ENCODE results near the gene S100A16. TPM values are rescaled to one million over a fixed set of nuclear protein-coding genes. Genes with fewer than 3 reads are reported as not detected.

The S100A16 gene
- total RNA-seq, 1 donor from 2014 or later, result 143 TPM

- Mint-ChIP-seq H3K27me3 (ENCODE audit: unreplicated experiment) (no peaks in the 10 kb centered on the region), H3K4me3 (ENCODE audit: unreplicated experiment) (peak overlapping the region; percentile 64), H3K4me1 (ENCODE audit: unreplicated experiment) (peaks cover 29% of the 10 kb centered on the region), H3K9me3 (ENCODE audit: unreplicated experiment) (no peaks in the 10 kb centered on the region), H3K36me3 (ENCODE audit: unreplicated experiment) (peaks cover 37% of the 10 kb centered on the region), H3K27ac (ENCODE audit: unreplicated experiment) (no peak overlapping the region)
- TF ChIP-seq CTCF (IDR thresholded peaks at IDR 0.05), result no peak
- no peak for DNase-seq (ENCODE audit: extremely low spot score, unreplicated experiment)
Observed at GRCh38 chr1:153636312-153636711, 23.4 kb upstream of the S100A16 start.

- no peak for TF ChIP-seq CTCF (IDR thresholded peaks at IDR 0.05)
- H3K9me3 Mint-ChIP-seq (ENCODE audit: unreplicated experiment), result no peaks in the 10 kb centered on the region
- peak overlapping the region; percentile 64 for H3K4me3 Mint-ChIP-seq (ENCODE audit: unreplicated experiment)
- peaks cover 33% of the 10 kb centered on the region for H3K36me3 Mint-ChIP-seq (ENCODE audit: unreplicated experiment)
- no peak for DNase-seq (ENCODE audit: extremely low spot score, unreplicated experiment)
- no peaks in the 10 kb centered on the region for H3K27me3 Mint-ChIP-seq (ENCODE audit: unreplicated experiment)
- H3K27ac Mint-ChIP-seq (ENCODE audit: unreplicated experiment), result no peak overlapping the region
- peaks cover 33% of the 10 kb centered on the region for H3K4me1 Mint-ChIP-seq (ENCODE audit: unreplicated experiment)
Observed at GRCh38 chr1:153635872-153636271, 22.9 kb upstream of the S100A16 start.

- Mint-ChIP-seq H3K27ac (ENCODE audit: unreplicated experiment) (peak within 1 kb of the TSS; percentile 99), H3K27me3 (ENCODE audit: unreplicated experiment) (no peaks in the 10 kb centered on the region), H3K9me3 (ENCODE audit: unreplicated experiment) (no peaks in the 10 kb centered on the region), H3K4me1 (ENCODE audit: unreplicated experiment) (peaks cover 50% of the 10 kb centered on the region), H3K4me3 (ENCODE audit: unreplicated experiment) (peak within 1 kb of the TSS; percentile 92), H3K36me3 (ENCODE audit: unreplicated experiment) (peaks cover 26% of the 10 kb centered on the region)
- TF ChIP-seq CTCF (IDR thresholded peaks at IDR 0.05), result no peak
- DNase-seq (ENCODE audit: extremely low spot score, unreplicated experiment), result peak; percentile 98
Observed at GRCh38 chr1:153633754-153634665, 21.1 kb upstream of the S100A16 start, which contains the start of gene CHTOP. Gene CHTOP, plus strand, starts transcription at chr1:153634066. Its CDS starts 2,523 bp downstream, at chr1:153636589.

DNA sequence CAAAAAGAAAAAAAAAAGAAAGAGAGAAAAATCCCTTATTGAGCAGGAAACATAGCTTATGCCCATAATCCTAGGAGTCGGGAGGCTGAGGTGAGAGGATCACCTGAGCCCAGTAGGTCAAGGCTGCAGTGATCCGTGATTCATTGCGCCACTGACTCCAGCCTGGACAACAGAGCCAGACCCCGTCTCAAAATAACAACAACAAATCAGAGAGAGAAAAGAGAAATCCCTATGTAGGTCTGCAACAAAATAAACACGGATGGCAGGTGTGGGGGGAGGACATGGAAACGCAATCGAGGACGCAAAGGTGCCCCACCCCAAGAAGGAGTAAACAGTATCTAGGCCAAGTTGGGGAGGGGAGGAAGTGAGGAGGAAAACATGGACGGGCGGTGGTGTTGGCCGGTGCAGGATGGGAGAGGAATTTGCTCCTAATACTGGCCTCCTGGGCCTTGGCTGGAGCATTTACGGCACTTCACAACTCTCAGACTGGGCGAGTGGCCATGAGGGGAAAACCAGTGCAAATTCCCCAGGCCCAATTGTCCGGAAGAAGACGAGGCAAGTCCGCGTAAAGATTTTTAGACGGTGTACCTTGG, 20.3 kb upstream of the S100A16 start:
- Mint-ChIP-seq H3K27ac (ENCODE audit: unreplicated experiment) (peak overlapping the region; percentile 99), H3K4me3 (ENCODE audit: unreplicated experiment) (no peak overlapping the region), H3K36me3 (ENCODE audit: unreplicated experiment) (peaks cover 21% of the 10 kb centered on the region), H3K9me3 (ENCODE audit: unreplicated experiment) (no peaks in the 10 kb centered on the region), H3K4me1 (ENCODE audit: unreplicated experiment) (peaks cover 57% of the 10 kb centered on the region), H3K27me3 (ENCODE audit: unreplicated experiment) (no peaks in the 10 kb centered on the region)
- no peak for TF ChIP-seq CTCF (IDR thresholded peaks at IDR 0.05)
- no peak for DNase-seq (ENCODE audit: extremely low spot score, unreplicated experiment)
